Vagina (tissue), 2 donors: Measurements from ENCODE around the gene PGAM4.

ENCODE experiments used
- CTCF ChIP-seq, 3 experiments: fragments of 450-650 bp in 2 of 3; fragments of 200-600 bp in 1 of 3; sonication (generic) in 1 of 3; IDR thresholded peaks; one replicate each; pipeline ENCODE4 v1.5.1; 2017 to 2019; ENCODE audit warnings: antibody characterized with exemption in 3 of 3, mild to moderate bottlenecking in 2 of 3, moderate library complexity in 2 of 3
- POLR2A ChIP-seq, 2 donors: fragments of 450-650 bp; IDR thresholded peaks; one replicate each; pipeline ENCODE4 v1.6.1; 2017; ENCODE audit warnings: antibody characterized with exemption in 2 of 2, mild to moderate bottlenecking in 2 of 2, moderate library complexity in 2 of 2
- POLR2AphosphoS5 ChIP-seq, 2 donors: sonication (generic); formaldehyde crosslinking; IDR thresholded peaks; one replicate each; pipeline ENCODE4 v1.9.0; 2017; ENCODE audit warnings: antibody characterized with exemption in 2 of 2, mild to moderate bottlenecking in 2 of 2, low read depth in 1 of 2; ENCODE audit not compliant: insufficient read depth in 1 of 2

GRCh38 chrX:77925764-77926163 lies 43.7 kb downstream of the PGAM4 start:
- TF ChIP-seq CTCF (IDR thresholded peaks at IDR 0.05) (no peak), POLR2A (IDR thresholded peaks at IDR 0.05) (no peak), POLR2AphosphoS5 (IDR thresholded peaks at IDR 0.05; ENCODE audit: insufficient read depth in 1 of 2, low read depth in 1 of 2) (no peak)
